ENCODE results near the gene NIM1K. TPM values are rescaled to one million over a fixed set of nuclear protein-coding genes. Genes with fewer than 3 reads are reported as not detected.
A peak's percentile ranks its signal among the peaks of the same experiment; 100 is the strongest.

NIM1K gene
- total and polyA plus RNA-seq, 2 of the 4 experiments (the other 2 are of a cell fraction), result 0.54 to 0.68 TPM

DNA sequence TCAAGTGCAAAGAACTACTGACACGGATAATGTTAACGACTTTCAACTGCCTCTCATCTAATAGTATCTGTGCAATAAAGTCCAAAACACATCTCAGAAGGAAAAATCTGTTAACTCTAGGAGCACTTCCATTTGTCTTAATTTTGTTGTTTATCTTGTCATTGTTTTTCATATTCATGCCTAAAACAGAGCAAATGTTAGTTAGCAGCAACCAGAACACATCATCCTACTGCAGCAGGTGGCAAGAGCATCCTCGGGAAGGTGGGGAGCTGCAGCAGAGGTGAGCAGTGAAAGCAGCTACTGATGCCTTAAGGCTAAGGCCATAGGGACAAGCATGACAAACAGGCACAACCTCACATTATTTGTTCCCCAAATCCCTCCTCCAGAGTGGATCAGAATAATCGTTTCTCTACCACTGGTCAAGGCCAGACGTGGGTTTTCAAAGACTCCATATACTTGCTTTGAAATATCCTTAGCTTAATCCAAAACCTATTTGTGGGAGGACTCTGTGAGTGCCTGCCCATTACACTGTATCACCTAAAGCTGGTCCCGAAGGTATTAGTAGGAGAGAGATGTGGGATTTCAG lies 120.1 kb downstream of the NIM1K start:
- Histone ChIP-seq H3K4ac (ENCODE audit: low read depth, low read length) (no peak overlapping the region), H3K27ac (ENCODE audit: insufficient read depth, low read length) (no peak overlapping the region), H2BK15ac (ENCODE audit: low read depth, low read length) (no peak overlapping the region), H2BK120ac (ENCODE audit: low read depth, low read length) (no peak overlapping the region), H3K4me1 (ENCODE audit: control insufficient read depth, insufficient read depth, low read length) (peaks cover 2% of the 10 kb centered on the region; the same call in 1 of the 2 replicates), H3K23ac (ENCODE audit: low read depth, low read length) (peak overlapping the region; percentile 50; the same call in 1 of the 2 replicates), H3K9me1 (ENCODE audit: insufficient read depth, low read length) (peaks cover 5% of the 10 kb centered on the region), H2BK5ac (ENCODE audit: low read depth, low read length, poor library complexity, severe bottlenecking) (no peak overlapping the region), H2AK5ac (ENCODE audit: low read depth, low read length) (peak overlapping the region; percentile 45; the same call in 1 of the 2 replicates), H4K5ac (ENCODE audit: low read depth, low read length) (no peak overlapping the region), H4K8ac (ENCODE audit: low read depth in 2 of 2, low read length in 2 of 2) (no peak overlapping the region), H4K91ac (ENCODE audit: insufficient read depth, low read depth, low read length) (no peak overlapping the region), H3K27me3 (ENCODE audit: control insufficient read depth, insufficient read depth, low read length) (no peaks in the 10 kb centered on the region), H3K14ac (replicated peaks; ENCODE audit: low read depth, low read length) (peak overlapping the region; percentile 33; the same call in 1 of the 2 replicates), H3K36me3 (ENCODE audit: control insufficient read depth, insufficient read depth, low read length) (no peaks in the 10 kb centered on the region), H2BK20ac (ENCODE audit: low read depth, low read length) (no peak overlapping the region), H3K4me3 (ENCODE audit: insufficient read depth, low read depth, low read length) (peak overlapping the region; percentile 69; the same call in 1 of the 2 replicates), H3K9ac (ENCODE audit: low read depth, low read length) (peak overlapping the region; percentile 63; the same call in 1 of the 2 replicates), H2AFZ (replicated peaks; ENCODE audit: low read length, poor library complexity) (no peak overlapping the region), H3K56ac (ENCODE audit: extremely low read depth, insufficient read depth, low read length) (no peak overlapping the region), H4K20me1 (ENCODE audit: insufficient read depth, low read length) (no peaks in the 10 kb centered on the region; the same call in 1 of the 2 replicates), H3K79me1 (ENCODE audit: low read depth in 1 of 2, low read length in 2 of 2) (peaks cover 9 to 25% of the 10 kb centered on the region in 2 experiments), H3K9me3 (ENCODE audit: control insufficient read depth, insufficient read depth, low read length) (no peaks in the 10 kb centered on the region), H2AK9ac (replicated peaks; ENCODE audit: low read depth, low read length, poor library complexity) (peak overlapping the region; percentile 79), H3K4me2 (ENCODE audit: low read depth, low read length) (peak overlapping the region; percentile 89), H3K18ac (ENCODE audit: low read depth, low read length) (no peak overlapping the region)
- POLR2A ChIA-PET (ENCODE audit: unreplicated experiment), result no interaction called here
- CTCF ChIA-PET, result no interaction called here
- dilution Hi-C loops (cut with HindIII; ENCODE audit: low sequenced_read_pairs, unreplicated experiment) (no loop called here), intact Hi-C loops (cut with micrococcal nuclease) (loop anchor here (2.0 to 5.0 kb wide), 3 partner anchors 170 to 320 kb away; partner anchors contain the start of genes TMEM267 and ZNF131), in situ Hi-C loops (cut with MboI; ENCODE audit: low sequenced_read_pairs) (loop anchor here (25.0 kb wide), 1 partner anchor 200 kb away; the partner anchor contains the start of gene ZNF131)
- no peak for DNase-seq
- BruUV-seq (replicated peaks), result no TSS peak
- TF ChIP-seq RFX5 (IDR thresholded peaks at IDR 0.05; ENCODE audit: low read depth, low read length), result no peak
- no peak for TF ChIP-seq RAD21 (IDR thresholded peaks at IDR 0.05; ENCODE audit: low read length)
- TF ChIP-seq FOS (IDR thresholded peaks at IDR 0.05; ENCODE audit: low read depth, low read length), result no peak
- TF ChIP-seq ELK1 (IDR thresholded peaks at IDR 0.05; ENCODE audit: borderline replicate concordance, low read depth, low read length), result no peak
- TF ChIP-seq NFE2L2 (IDR thresholded peaks at IDR 0.05; ENCODE audit: low read depth, low read length), result no peak
- TF ChIP-seq CHD1 (IDR thresholded peaks at IDR 0.05; ENCODE audit: low read depth, low read length), result no peak
- no peak for TF ChIP-seq POLR2A (IDR thresholded peaks at IDR 0.05; ENCODE audit: low read depth, low read length)
- TF ChIP-seq BHLHE40 (IDR thresholded peaks at IDR 0.05; ENCODE audit: low read depth, low read length), result no peak
- ATAC-seq (ENCODE audit: low read depth), result no peak
- WGBS, 2 experiments (ENCODE audit: extremely low coverage in 2 of 2, insufficient read length in 1 of 2), result no CpG with 5 or more reads among the region's 6 CpGs

Measured in IMR-90 (cell line).